Endothelial cell of umbilical vein (primary cell): ENCODE data around the gene SHROOM4. TPM values are rescaled to one million over a fixed set of nuclear protein-coding genes. Genes with fewer than 3 reads are reported as not detected.

ENCODE experiments used
- BruUV-seq: library from RNA; stranded (reverse); fragments of 400-500 nt; replicated peaks from 2 replicates; lab custom pipeline; 2021; lab: Mats Ljungman, UMichigan
- CTCF ChIA-PET: fragments of 300-600, 350-600 bp; sonication (Branson Sonifier 250); formaldehyde crosslinking; loops from one replicate; lab custom pipeline; 2021; ENCODE audit warnings: antibody characterized with exemption, inconsistent platforms; lab: Charles Lee
- POLR2A ChIA-PET: fragments of 300-600, 350-600 bp; sonication (Branson Sonifier 250); formaldehyde crosslinking; loops from one replicate; lab custom pipeline; 2021; ENCODE audit warnings: antibody characterized with exemption, inconsistent platforms; lab: Charles Lee
- DNase-seq: peaks from one replicate; pipeline ENCODE4 v3.0.0-alpha.2; 2011; ENCODE audit warnings: low read depth, low spot score
- FAIRE-seq: peaks from 2 replicates; lab custom pipeline; 2011; peaks lifted over from hg19 to GRCh38; lab: Jason Lieb, UNC
- H2AFZ ChIP-seq: 2 replicates; pipeline ENCODE4 v1.6.0; 2012; ENCODE audit warnings: low read depth, low read length, control low read depth, inconsistent platforms
- H3K27ac ChIP-seq: 2 replicates; pipeline ENCODE4 v1.5.1; 2011; ENCODE audit warnings: low read depth, mild to moderate bottlenecking, control low read depth, low read length, moderate library complexity; ENCODE audit not compliant: insufficient read depth
- H3K27me3 ChIP-seq, 2 experiments: 2 replicates each; pipeline versions ENCODE4 v1.6.0 to v1.6.1; 2011; ENCODE audit warnings: low read length in 2 of 2, mixed read lengths in 1 of 2; ENCODE audit not compliant: control insufficient read depth in 2 of 2, insufficient read depth in 2 of 2
- H3K36me3 ChIP-seq, 2 experiments: 2 replicates in 1 of 2; 3 replicates in 1 of 2; pipeline ENCODE4 v1.5.1; 2011; ENCODE audit warnings: low read length in 2 of 2, mild to moderate bottlenecking in 1 of 2, moderate library complexity in 1 of 2; ENCODE audit not compliant: control insufficient read depth in 2 of 2, insufficient read depth in 2 of 2; ENCODE audit errors: extremely low read depth in 1 of 2
- H3K4me1 ChIP-seq: 3 replicates; pipeline ENCODE4 v1.5.1; 2011; ENCODE audit warnings: mild to moderate bottlenecking, low read length; ENCODE audit not compliant: control insufficient read depth, insufficient read depth; ENCODE audit errors: extremely low read depth
- H3K4me2 ChIP-seq: 2 replicates; pipeline ENCODE4 v1.6.1; 2011; ENCODE audit warnings: low read length, control low read depth, mixed read lengths; ENCODE audit not compliant: insufficient read depth
- H3K4me3 ChIP-seq, 3 experiments: fragments of 200-600 bp in 1 of 3; sonication (generic), shearing (Covaris generic) in 1 of 3; replicated peaks in 1 of 3; 2 replicates each; pipeline ENCODE4 v1.5.1; 2011 to 2016; ENCODE audit warnings: control low read depth in 3 of 3, low read length in 3 of 3, mild to moderate bottlenecking in 2 of 3, inconsistent platforms in 1 of 3, low read depth in 1 of 3, moderate library complexity in 1 of 3; ENCODE audit not compliant: insufficient read depth in 1 of 3
- H3K79me2 ChIP-seq: 2 replicates; pipeline ENCODE4 v1.6.0; 2012; ENCODE audit warnings: low read length, inconsistent platforms; ENCODE audit not compliant: control insufficient read depth, insufficient read depth
- H3K9ac ChIP-seq: replicated peaks from 2 replicates; pipeline ENCODE3; 2011; ENCODE audit warnings: low read length, control low read depth; ENCODE audit not compliant: insufficient read depth; ENCODE audit errors: extremely low read depth
- H3K9me1 ChIP-seq: replicated peaks from 3 replicates; pipeline ENCODE4 v1.6.0; 2011; ENCODE audit warnings: mild to moderate bottlenecking, low read length; ENCODE audit not compliant: control insufficient read depth, insufficient read depth; ENCODE audit errors: extremely low read depth
- H3K9me3 ChIP-seq: replicated peaks from 2 replicates; pipeline ENCODE4 v1.5.1; 2012; ENCODE audit warnings: low read length, inconsistent platforms; ENCODE audit not compliant: control insufficient read depth, insufficient read depth
- H4K20me1 ChIP-seq: replicated peaks from 2 replicates; pipeline ENCODE3; 2011; ENCODE audit warnings: mild to moderate bottlenecking, low read length; ENCODE audit not compliant: control insufficient read depth, insufficient read depth; ENCODE audit errors: extremely low read depth
- FOS ChIP-seq: IDR thresholded peaks from 2 replicates; pipeline ENCODE4 v1.6.1; 2011; ENCODE audit warnings: mild to moderate bottlenecking, low read length, moderate library complexity, borderline replicate concordance; ENCODE audit not compliant: insufficient read depth
- JUN ChIP-seq: IDR thresholded peaks from 2 replicates; pipeline ENCODE4 v1.6.1; 2011; ENCODE audit warnings: borderline replicate concordance, low read depth; ENCODE audit not compliant: insufficient read length, insufficient read depth
- MAX ChIP-seq: IDR thresholded peaks from 2 replicates; pipeline ENCODE4 v1.6.1; 2011; ENCODE audit not compliant: insufficient read depth, insufficient read length
- dilution Hi-C: fragments of 300-500 bp; cut with MboI; formaldehyde crosslinking; loops from one replicate; pipeline ENCODE4 v1.15.0; 2019; ENCODE audit warnings: low sequenced_read_pairs; ENCODE audit not compliant: extremely low pct_ligation_motif_present
- intact Hi-C: fragments of 100-400 bp; cut with micrococcal nuclease; formaldehyde crosslinking; loops from one replicate; pipeline ENCODE4 v1.10.0; 2022
- polyA plus RNA-seq, 4 experiments: library from polyadenylated mRNA; depleted of rRNA in 3 of 4; stranded (reverse) in 3 of 4; unstranded in 1 of 4; fragments of >200 nt; gene quantifications; 2 replicates each; pipeline versions ENCODE4 v1.2.1 to v1.2.3, GENCODE V29; 2011 to 2012; ENCODE audit warnings: missing spikeins in 1 of 4
- total RNA-seq: library from RNA; stranded (reverse); gene quantifications from 2 replicates; pipeline ENCODE4 v1.2.3, GENCODE V29; 2021

Gene SHROOM4
- total and polyA plus RNA-seq, 2 donors (not counting 3 experiments of a cell fraction or from before 2014, with no cell fraction given), result 29.7 to 57.5 TPM

DNA sequence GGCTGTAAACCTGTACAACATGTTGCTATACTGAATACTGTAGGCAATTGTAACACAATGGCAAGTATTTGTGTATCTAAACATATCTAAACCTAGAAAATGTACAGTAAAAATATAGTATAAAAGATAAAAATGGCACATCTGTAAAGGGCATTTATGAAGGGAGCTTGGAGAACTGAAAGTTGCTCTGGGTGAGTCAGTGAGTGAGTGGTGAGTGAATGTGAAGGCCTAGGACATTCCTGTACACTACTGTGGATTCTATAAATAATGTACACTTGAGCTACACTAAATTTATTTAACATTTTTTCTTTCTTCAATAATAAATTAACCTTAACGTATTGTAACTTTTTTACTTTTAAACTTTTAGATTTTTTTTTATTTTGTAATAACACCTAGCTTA, 5.0 kb upstream of the SHROOM4 start:
- Histone ChIP-seq H4K20me1 (no peaks in the 10 kb centered on the region), H3K4me2 (no peak overlapping the region), H3K9me1 (no peaks in the 10 kb centered on the region), H3K9ac (no peak overlapping the region), H3K36me3 (no peaks in the 10 kb centered on the region), H3K27me3 (no peaks in the 10 kb centered on the region), H3K9me3 (no peaks in the 10 kb centered on the region), H2AFZ (no peak overlapping the region), H3K27ac (no peak overlapping the region), H3K4me1 (peaks cover 16% of the 10 kb centered on the region), H3K4me3 (no peak overlapping the region), H3K79me2 (no peaks in the 10 kb centered on the region)
- no peak for FAIRE-seq
- BruUV-seq, result no TSS peak
- TF ChIP-seq JUN (no peak), FOS (no peak)
- dilution Hi-C loops (no loop called here), intact Hi-C loops (no loop called here)
- ChIA-PET CTCF (interaction anchor here (0.8 kb wide), 2 partner anchors 9 to 84 kb away, joined by 3 to 4 read pairs; no protein-coding TSS in a partner anchor), POLR2A (no interaction called here)
- no peak for DNase-seq

DNA sequence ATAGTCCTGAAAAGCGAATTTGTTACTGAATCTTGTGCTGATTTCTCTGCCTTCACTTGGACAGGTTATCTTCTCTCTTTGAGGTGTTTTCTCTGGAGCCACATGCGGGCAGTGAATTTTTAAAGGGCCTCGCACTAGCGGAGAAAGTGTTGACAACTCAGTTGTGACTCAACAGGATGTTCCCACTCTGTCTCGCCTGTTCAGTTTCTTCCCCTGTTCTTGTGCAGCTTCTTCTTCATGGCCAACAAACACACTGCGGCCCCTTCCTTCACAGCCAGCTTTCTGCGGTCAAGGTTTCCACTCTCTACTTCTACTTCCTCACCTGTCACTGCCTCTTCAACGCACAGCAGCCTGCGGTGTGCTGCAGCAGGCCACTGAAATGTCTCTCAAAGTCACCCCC, 1.1 kb upstream of the SHROOM4 start:
- POLR2A ChIA-PET, result no interaction called here
- H4K20me1 ChIP-seq, result no peaks in the 10 kb centered on the region
- H3K79me2 ChIP-seq, result peaks cover 23% of the 10 kb centered on the region
- no peaks in the 10 kb centered on the region for H3K27me3 ChIP-seq
- H2AFZ ChIP-seq, result peak overlapping the region; percentile 67
- DNase-seq, result peak; percentile 59
- dilution Hi-C loops, result no loop called here
- H3K9me3 ChIP-seq, result no peaks in the 10 kb centered on the region
- CTCF ChIA-PET, result interaction anchor here (1.7 to 3.1 kb wide), 2 partner anchors 65 to 89 kb away, joined by 4 to 14 read pairs; no protein-coding TSS in a partner anchor
- H3K4me2 ChIP-seq, result peak overlapping the region; percentile 81
- peaks cover 22% of the 10 kb centered on the region for H3K4me1 ChIP-seq
- FAIRE-seq, result peak; percentile 98
- H3K9me1 ChIP-seq, result no peaks in the 10 kb centered on the region
- TF ChIP-seq MAX (no peak), FOS (peak; percentile 4)
- no peak overlapping the region for H3K4me3 ChIP-seq
- no TSS peak for BruUV-seq
- H3K36me3 ChIP-seq, result no peaks in the 10 kb centered on the region
- intact Hi-C loops, result loop anchor here (2.0 kb wide), 1 partner anchor 46 kb away; no protein-coding TSS in a partner anchor
- H3K9ac ChIP-seq, result peak overlapping the region; percentile 8
- H3K27ac ChIP-seq, result peak overlapping the region; percentile 96
